HG02623 (cell line): ENCODE measurements around the gene FFAR4.
"Not testable (repeated sequence)": the region's sequence is repeated elsewhere in the genome, so short reads cannot be mapped to it uniquely, and the experiment has no call there.

ENCODE experiments used
- ATAC-seq: cut with Tn5 transposase; IDR thresholded peaks from one replicate; pipeline ENCODE4 v1.9.1; 2021; ENCODE audit warnings: moderate library complexity; ENCODE audit not compliant: unreplicated experiment

Gene FFAR4

DNA sequence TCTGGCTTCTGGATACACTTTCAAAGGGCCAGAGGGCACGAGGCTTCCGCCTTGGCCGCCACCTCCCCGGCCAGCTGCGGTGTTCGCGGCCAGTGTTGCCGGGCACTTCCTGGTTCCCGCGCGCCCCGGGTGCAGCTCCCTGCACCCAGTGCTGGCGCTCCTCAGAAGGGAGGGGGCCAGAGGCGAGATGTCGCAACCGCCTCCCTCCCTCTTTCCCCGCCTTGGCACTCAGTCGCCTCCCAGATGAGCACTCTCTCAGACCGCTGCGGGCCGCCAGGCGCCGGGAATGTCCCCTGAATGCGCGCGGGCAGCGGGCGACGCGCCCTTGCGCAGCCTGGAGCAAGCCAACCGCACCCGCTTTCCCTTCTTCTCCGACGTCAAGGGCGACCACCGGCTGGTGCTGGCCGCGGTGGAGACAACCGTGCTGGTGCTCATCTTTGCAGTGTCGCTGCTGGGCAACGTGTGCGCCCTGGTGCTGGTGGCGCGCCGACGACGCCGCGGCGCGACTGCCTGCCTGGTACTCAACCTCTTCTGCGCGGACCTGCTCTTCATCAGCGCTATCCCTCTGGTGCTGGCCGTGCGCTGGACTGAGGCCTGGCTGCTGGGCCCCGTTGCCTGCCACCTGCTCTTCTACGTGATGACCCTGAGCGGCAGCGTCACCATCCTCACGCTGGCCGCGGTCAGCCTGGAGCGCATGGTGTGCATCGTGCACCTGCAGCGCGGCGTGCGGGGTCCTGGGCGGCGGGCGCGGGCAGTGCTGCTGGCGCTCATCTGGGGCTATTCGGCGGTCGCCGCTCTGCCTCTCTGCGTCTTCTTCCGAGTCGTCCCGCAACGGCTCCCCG, at the start of gene FFAR4:
Gene FFAR4 (plus strand): TSS at position 231 of the 842 bp plus-strand sequence. CDS start 56 bp downstream, at position 287.
- ATAC-seq, result no peak

DNA sequence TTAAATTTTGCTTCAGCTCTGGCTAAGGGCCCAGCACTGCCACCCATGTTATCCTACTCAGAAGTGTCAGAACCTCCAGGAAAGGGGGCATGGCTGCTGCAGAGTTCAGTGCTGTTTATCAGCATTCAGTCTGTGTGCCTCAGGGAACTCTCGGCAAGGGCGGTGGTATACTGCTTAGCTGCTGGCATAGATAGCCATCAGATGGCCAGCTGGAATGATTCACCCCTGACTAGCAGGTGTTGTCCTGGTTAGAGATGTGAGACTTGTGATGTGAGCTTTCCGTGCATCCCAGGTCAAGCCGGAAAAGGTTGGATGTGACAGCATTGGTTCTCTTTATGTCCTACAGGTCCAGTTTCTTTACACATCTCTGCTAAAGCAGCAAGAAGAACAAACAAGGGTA, 47.9 kb upstream of the FFAR4 start:
- no peak for ATAC-seq

DNA sequence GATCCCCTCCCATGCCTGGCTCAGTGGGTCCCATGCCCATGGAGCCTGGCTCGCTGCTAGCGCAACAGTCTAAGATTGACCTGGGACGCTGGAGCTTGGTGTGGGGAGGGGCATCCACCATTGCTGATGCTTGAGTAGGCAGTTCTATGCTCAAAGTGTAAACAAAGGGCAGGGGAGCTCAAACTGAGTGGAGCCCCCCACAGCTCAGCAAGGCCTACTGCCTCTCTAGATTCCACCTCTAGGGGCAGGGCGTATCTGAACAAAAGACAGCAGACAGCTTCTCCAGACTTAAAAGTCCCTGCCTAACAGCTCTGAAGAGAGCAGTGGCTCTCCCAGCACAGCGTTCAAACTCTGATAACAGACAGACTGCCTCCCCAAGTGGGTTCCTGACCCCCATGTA, 31.2 kb upstream of the FFAR4 start:
- ATAC-seq, result no peak

DNA sequence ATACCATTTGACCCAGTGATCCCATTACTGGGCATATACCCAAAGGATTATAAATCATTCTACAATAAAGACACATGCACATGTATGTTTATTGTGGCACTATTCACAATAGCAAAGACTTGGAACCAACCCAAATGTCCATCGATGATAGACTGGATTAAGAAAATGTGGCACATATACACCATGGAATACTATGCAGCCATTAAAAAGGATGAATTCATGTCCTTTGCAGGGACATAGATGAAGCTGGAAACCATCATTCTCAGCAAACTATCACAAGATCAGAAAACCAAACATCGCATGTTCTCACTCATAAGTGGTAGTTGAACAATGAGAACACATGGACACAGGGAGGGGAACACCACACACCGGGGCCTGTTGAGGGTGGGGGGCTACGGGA, 25.6 kb upstream of the FFAR4 start:
- ATAC-seq, result not testable (repeated sequence)

DNA sequence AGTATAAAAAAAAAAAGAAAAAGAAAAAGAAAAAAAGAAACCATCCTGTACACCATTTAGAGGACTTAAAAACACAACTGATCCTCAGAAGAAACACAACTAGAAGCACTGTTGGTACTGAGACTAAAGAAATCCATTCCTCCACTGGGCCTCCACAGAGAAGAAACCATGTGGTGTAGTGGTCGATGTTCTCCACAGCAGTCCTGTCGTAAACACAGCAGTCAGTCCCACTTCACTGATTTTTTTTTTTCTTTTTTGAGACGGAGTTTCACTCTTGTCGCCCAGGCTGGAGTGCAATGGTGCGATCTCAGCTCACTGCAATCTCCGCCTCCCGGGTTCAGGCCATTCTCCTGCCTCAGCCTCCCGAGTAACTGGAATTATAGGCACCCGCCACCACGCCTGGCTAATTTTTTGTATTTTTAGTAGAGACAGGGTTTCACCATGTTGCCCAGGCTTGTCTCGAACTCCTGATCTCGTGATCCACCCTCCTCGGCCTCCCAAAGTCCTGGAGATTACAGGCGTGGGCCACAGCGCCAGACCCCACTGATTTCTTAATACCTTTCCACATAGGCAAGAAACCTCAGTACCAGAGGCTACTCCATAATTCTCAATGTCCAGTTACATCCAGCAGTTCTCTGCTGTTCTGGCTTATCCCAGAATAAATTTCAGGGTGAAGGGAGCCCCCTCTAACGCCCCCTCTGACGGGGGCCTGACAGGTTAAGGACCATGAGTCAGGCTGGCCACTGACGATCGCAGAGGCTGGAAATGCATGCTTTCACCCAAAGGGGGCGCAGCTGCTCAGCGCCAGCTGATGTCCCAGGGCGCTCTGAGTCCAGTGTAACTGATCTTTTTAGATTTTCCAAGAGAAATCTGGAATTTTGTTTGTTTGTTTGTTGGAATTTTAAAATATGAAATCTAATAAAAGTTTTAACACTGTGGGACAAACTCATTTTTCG, 24.8 kb upstream of the FFAR4 start:
- no peak for ATAC-seq

DNA sequence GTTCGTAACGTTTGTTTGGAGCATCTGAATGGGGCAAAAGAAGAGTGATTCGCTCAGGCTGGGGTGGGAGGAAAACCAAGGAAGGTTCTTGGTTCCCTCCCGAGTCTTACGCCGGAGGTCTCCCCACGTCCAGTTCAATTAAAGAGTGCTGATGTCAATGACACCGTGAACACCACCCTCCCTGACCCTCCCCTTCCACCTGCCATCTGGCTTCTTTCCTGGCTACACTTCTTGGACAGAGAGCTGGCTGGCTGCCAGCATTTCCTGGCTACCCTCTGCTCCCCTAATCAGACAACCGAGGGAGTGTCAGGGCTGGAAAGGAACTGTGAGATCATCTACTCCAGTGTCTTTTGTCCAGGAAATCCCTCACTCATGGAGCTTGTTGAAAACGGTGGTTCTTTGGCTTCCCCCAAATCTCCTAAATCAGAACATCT, 24.1 kb upstream of the FFAR4 start:
- no peak for ATAC-seq

DNA sequence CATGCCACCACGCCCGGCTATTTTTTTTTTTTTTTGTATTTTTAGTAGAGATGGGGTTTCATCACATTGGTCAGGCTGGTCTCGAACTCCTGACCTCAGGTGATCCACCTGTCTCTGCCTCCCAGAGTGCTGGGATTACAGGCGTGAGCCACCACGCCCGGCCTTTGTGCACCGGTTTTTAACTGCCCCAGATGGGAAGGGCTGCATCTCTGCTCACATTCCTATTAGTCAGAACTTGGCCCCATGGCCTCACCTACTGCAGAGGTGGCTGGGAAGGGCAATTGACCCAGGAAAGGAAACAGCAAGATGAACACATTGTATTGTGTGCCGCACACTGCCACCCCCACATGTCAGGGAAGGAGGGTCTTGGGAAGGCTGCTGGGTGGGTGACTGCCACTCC, 19.5 kb upstream of the FFAR4 start:
- ATAC-seq, result not testable (repeated sequence)

DNA sequence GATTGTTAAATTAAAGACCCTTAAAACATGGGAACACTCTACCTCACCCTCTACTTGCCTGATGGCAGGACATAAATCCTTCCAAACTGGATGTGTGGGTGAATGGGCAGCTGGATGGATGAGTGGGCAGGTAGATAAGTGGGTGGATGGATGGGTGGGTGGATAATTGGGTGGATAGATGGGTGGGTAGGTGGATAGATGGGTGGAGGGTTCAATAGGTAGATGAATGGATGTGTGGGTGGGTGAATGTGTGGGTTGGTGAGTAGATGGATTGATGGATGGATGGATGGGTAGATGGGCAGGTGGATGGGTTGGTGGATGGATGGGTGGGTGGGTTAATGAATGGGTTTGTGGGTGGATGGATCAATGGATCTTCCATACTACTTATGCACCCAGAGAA, 18.9 kb upstream of the FFAR4 start:
- no peak for ATAC-seq

DNA sequence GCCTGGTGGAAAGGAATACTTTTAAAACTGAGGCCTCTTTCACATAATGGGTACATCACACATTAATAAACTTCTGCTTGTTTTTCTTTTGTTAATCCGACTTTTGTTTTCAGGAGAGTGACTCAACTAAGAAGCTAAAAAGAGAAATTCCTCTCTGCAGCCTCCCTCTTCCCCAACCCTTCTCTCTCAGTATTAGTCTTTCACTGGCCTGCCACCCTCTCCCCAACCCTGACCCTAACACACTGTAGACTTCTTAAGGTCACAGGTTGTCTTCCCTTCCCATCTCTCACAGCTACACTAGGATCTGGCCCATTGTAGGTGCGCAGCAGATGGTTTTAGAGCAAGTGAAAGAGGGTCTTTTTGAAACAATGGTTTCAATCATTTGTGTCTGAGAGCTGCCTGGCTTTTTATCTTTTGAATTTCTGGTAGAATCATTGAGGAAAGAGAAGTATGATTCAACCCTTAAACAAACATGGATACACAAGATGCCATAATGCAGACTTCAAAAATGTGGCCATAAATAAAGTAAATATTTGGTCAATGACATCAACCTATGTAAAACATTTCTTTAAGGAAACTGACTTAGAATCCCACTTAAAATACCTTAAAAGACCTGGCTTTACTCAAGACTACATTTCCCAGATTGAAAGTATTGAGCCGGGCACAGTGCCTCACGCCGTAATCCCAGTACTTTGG, 17.9 kb upstream of the FFAR4 start:
- no peak for ATAC-seq

DNA sequence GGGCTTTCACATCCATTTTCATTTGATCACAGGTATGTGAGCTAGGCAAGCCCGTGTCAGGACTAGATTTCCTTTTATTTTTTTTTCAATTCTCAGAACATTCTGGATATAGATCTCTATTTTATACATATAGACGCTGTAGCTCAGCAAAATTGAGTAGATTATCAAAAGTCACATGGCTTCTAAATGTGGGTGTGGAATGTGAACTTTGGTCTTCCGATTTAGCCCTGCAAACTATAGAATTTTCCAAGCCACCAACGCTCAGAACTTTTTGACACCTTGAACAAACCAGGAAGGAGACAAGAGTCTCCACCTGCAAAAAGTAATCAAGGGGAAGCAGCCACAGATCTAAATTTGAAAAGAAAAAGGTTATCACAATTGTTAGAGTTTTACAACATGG, 15.9 kb upstream of the FFAR4 start:
- no peak for ATAC-seq

DNA sequence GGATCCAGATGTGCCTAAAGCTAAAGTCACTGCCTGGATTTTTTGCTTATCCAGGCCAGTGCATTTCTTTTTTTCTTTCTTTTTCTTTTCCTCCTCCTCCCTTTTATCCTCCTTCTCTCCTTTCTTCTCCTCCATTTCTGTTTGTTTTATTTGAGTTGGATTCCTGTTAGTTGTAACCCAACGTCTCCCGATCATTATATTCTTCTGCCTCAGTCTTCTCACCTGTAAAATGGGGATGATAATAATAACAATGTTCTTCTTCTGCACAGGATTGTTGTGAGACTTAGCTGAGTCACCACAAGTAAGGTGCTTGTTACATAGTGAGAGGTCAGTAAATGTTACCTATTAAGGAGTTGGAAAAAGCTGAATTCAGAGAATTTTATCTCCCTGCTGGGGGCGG, 13.7 kb upstream of the FFAR4 start:
- ATAC-seq, result no peak

DNA sequence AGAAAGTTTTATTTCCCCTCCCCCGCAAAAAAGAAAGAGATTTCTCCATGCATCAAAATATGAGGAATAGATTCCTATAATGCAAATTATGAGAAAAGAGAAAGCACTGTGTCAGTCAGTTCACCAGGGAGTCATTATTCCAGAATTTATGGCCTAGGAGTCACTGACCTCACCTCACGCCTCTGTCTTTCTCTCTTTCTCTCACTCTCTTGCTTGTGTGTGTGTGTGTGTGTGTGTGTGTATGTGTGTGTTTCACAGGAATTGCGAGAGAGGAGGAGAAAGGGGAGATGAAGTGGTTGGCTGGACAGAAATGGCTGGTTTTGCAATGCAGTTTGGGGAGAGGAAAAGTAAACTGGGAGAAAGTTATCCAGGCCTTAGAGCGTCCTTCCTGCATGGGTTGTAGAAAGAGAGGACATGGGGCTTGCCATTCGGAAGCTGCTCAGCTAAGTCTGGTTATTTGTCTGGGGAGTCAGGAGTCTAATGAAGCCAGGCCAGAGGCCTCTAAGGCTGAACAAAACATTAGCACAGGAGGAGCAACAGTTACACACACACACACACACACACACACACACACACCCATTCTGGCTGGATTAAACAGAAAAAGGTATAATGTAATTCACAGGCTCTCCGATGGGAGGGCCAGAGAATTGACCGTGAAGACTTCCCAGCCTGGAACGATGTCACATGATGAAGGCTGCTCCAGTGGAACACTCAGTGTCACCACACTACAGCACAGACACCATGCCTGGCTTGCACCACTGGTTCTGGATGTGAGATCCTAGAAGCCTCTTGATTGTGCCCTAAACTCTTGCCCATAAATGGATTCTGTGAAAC, 12.8 kb upstream of the FFAR4 start:
- no peak for ATAC-seq

DNA sequence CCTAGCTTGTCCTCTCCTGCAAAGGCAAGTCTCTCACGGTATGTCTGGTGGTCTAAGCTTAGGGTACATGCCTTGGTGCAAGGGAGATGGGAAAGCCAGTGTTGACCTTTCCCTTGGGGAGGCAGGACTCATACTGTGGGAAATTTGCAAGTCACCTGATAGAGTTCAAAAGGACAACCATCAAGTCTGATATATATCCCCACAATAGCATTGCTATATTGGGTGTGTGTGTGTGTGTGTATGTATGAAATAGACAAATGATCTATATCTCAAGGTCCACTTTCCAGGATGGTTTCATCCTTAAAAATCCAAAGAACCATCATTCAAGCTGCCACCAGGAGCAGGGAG, 12.2 kb upstream of the FFAR4 start:
- no peak for ATAC-seq

DNA sequence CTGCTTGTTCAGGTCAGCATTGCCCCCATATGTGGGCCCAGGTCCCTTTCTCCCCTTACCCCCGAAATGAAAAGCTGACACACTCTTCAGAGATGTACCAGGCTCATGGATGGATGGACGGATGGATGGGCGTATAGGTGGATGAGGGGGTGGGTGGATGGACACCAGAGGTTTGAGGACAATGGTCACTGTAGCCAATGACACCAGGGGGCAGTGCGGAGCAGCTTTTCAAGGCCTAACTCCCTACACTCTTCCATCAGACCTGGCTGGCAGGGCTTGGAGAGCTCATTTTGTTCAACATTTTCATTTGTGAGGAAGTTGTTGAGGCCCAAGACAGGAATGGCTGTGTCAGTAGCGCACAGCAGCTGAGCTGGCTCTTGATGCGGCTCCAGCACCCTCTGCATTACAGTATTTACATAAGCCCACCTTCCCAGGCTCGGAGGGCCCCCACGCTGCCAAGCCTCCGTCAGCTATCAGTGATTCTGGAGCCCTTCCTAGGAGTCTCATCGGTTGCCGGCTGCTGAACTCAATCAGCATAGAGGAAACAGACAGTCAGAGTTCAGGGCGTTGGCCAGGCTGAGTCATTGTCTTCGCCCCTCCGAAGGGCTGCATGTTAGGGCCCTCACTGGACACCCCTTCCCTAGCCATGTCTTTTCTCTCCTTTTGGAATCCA, 11.6 kb upstream of the FFAR4 start:
- peak; percentile 41 for ATAC-seq

DNA sequence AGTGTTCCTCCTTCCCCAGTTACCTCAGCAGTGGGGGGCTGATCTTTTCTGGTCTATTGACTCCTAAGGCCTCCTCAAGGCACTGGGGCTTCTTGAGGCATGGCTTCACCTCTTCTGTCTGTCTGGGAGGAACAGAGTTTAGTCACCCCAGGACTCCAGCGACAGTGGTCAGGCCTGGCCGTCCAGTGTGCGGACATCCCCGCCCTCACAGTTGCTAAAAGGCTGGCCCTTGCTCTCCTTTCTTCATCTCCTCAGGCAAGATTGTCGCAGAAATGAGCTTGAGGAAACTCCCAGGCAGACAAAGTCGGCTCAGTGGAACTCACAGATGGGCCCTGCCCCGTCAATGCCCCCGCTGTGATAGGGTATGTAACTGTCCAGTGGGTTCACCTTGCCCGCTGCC, 7.0 kb upstream of the FFAR4 start:
- no peak for ATAC-seq

DNA sequence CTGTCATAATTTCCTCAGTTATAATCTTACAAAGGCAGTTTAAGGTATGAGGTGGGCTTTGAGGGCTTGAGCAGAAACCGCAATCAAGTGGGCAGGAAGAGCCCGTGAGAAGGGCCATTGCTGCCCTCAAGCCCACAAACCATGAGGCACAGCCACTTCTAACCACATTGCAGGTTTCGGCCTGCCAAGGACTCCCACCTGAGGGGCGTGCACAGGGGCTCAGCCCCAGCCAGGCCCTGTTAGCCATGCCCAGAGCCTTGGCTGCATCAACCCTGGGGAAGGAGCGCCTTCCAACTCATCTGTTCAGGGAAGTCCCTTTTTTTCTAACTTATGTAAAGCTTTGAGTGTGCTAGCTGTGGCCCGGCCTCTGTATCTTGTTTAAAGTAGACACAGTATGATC, 5.9 kb upstream of the FFAR4 start:
- ATAC-seq, result no peak

DNA sequence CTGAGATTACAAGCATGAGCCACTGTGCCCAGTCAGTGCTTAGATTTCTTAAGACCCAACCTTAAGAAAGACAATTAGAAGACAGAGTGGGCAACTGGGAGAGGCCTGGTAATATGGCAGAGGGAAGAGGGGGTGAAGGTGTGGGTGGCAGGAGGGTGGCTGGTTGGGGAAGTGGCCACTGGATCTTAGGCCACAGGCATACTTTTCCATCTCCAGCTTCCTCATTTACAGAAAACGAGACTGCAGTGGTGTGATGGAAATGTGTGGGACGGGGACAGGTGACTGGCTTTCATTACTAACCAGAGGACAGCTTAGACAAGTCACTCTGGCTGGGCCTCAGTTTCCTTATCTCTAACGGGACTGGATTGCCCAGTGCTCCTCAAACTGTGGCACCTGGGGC, 1.0 kb upstream of the FFAR4 start:
- no peak for ATAC-seq

DNA sequence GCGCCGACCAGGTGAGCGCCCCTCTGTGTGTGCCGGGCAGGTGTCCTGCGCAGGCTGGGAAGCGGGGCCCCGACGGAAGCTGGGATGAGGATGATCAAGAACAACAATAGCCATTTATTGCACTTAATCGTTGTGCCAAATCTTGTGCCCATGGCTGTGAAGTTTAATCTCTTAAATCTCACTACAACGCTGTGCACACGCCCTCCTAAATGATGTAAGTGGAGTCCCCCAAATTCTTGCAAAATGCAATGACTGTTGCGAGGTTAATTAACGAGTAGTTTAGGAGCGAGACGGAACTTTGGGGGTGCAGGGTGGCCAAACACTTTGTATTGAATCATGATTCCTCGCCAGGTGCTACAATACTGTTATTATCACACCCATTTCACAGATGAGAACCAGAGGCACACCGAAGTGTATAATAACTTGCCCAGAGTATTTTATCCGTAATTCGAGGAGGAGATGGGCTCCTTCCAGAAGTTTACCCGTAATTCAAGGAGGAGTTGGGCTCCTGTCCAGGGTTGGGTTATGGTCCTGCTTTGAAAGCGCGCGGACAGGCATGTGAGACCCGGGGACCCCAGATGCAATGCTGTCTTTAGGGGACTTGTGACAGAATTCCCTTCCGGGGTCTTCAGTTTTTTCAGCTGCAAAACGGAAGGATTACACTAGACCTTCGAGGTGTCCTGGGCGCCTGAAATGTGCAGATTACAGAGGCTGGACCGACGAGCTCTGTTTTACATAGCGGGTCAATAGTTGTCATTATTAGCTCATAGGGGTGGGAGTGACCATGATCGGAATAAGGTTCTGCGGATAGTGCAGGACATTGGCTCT, 1.0 kb downstream of the FFAR4 start:
- ATAC-seq, result no peak

DNA sequence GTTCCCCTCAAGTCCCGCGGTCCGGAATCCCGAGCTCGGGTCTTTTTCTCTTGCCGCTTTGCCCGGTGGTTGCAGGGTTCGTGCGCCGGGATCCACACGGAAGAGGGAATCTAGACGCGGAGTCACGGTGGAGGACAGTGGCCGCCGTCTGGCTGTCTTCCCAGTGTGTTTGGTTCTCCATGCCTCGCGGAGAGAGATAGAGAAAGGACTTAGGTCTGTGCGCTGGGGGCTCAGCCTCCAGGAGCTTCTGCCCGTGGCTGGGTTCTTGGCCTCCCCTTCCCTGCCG, 1.6 kb downstream of the FFAR4 start:
- no peak for ATAC-seq
